NCI-H345 treated with DMSO at 0.1 percent for 48 hours (cell line): ENCODE measurements around the gene RTL1.

ENCODE experiments used
- DNase-seq: peaks from one replicate; lab custom pipeline; 2025; ENCODE audit not compliant: unreplicated experiment; lab: John Stamatoyannopoulos, UW

The RTL1 gene

GRCh38 chr14:100854435-100854834 lies 49.1 kb downstream of the RTL1 start:
- DNase-seq = no peak

DNA sequence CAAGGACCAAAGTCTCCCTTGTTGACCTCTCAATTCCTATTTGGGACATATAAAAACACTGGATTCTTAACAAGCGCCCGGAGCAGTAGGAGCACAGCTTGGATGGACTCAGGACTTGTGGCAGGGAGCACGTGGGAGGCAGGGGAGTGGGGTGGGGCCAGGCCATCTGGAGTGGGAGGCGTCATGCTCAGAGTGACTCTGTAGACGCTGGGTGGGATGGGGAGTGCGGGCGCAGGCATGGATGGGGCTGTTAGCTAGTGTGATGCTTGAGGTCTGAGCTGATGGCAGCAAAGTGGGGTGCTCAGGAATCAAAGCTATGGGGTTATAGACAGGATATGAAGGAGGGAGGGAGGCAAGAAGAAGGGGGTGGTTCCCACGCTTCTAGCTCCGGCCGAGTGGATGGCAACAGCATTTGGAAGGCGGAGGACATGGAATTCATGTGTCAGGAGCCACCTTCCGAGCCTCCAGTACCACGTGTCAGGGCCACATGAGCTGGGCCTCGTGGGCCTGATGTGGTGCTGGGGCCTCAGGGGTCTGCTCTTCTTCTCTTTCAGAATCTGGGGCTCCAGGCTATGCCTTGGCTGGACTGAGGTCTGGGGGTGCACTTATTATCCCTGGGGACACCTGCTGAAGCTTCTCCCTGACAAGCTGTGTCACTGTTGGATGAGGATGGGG lies 51.4 kb downstream of the RTL1 start:
- DNase-seq = no peak

DNA sequence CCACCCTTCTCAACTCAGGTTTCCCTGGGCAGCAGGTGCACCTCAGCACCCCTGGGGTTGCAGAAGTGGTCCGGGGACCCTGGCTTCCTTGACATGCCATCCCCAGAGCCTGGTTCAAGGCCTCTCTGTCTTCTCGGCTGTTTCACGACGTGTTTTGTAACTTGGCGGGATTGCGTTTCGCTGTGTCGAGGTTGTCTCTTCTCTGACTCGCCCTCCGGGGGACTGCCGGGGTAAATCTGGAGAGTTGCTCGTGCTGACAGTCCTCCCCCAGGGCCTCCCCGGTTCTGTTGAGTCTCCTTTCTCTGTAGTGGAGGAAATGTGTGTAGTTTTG lies 52.0 kb downstream of the RTL1 start:
- DNase-seq = no peak

DNA sequence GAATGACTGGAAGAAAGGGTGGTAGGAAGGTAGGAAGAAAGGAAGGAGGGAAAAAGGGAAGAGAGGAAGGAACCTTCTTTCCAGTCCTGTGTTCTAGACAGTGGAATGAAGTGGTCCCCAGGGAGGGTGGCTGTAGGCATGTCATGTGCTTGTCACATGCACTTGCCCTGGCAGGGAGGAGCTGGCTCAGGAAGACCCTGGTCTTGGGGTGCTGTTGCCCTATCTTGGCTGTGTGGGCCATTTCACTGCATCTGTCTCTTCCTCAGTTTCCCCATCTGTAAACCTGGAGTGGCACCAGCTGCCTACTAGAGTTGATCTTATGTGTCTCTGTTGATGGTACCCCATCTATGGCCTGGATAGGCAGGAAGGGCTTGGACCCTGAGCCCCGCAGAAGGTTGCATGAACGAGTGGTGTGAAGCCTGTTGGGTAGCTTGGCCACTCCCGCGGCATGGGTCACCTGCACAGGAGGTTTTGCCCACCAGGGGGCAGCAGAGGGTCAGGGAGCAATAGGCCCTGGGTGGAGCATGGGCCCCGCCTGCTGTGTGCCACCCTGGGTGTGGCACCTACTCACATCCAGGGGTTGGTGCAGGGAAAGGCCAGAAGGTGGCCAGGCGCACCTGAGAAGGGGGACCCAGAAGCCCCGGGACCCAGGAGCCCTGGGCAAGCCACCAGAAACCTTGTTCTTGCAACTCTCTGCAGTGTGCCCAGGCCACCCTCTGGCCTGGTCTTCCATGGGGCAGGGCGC lies 52.5 kb downstream of the RTL1 start:
- no peak for DNase-seq

DNA sequence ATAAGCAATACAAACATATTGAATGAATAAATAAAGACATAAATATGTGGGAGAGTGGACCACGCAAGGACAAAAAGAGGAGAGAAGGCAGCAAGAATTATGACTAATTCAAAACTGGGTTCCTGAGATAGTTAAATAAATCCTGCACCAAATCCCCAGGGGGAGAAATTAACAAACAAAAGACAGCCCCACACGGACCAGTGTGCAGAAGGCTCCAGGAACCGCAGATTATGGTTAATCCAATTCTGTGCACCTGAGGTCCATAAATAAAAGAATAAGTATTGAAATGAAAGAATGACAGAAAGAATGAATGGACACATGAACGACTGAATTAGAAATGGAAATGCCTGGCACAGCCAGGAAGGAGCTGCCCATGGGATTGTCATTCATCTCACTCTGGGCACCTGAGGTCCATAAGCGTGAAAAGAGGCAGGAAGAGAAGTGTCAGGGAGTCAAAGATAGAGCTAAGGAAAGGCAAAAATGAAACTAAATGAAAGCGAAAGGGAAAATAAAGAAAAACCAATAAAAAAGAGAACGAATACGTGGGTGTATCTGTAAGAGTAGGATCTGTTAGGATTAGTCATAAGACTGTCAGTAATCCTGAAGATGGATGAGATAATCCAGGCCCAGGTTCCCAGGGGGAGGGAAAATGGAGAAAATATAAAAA lies 54.3 kb downstream of the RTL1 start:
- DNase-seq = no peak

DNA sequence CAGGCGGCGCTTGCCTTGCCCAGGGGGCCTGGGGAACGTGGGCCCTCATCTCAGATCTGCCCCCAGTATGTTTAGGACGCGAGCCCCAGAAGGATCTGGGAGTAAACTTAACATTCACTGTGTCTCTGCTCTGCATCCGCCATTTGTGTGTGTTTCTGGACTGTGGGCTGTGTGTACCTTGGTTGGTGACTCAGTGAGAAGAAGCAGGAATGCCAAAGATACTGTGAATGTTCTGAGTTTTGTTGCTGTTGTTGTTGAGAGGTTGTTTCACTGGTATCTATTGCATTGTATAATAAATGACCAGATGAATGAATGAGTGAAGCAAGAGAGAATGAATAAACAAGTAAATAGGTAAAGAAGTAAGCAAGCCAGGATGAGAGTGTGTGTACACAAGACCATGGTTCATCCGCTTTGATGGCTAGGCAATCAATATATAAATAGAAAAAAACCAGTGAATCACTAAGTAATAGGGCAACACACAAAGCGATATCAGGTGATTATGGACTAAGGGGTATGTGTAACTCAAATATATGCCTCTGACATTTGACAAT lies 57.1 kb downstream of the RTL1 start:
- no peak for DNase-seq

GRCh38 chr14:100845341-100845740 lies 58.2 kb downstream of the RTL1 start:
- DNase-seq = no peak

- DNase-seq = no peak
Observed at GRCh38 chr14:100844846-100845245, 58.7 kb downstream of the RTL1 start.

DNA sequence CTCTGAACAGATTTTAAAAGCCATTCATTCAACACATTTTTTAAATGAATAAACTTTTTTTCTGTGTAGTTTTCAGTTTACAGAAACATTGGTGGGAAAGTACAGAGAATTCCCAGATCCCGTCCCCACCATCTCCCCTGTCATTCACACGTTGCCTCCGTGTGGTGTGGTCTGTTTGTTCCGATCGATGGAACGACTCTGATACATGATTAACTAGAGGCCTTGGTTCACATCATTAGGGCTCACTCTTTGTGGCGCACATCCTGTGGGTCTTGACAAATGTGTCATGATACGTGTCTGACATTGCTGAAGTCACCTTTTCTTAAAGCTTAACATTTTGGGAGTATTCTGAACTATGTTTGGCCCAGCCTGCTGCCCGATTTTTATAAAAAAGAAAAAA lies 59.1 kb downstream of the RTL1 start:
- no peak for DNase-seq

GRCh38 chr14:100844082-100844408 lies 59.5 kb downstream of the RTL1 start:
- DNase-seq = no peak

- DNase-seq = no peak
Observed at GRCh38 chr14:100842799-100843198, 60.7 kb downstream of the RTL1 start.

- DNase-seq = no peak
Observed at GRCh38 chr14:100841761-100842403, 61.6 kb downstream of the RTL1 start.

DNA sequence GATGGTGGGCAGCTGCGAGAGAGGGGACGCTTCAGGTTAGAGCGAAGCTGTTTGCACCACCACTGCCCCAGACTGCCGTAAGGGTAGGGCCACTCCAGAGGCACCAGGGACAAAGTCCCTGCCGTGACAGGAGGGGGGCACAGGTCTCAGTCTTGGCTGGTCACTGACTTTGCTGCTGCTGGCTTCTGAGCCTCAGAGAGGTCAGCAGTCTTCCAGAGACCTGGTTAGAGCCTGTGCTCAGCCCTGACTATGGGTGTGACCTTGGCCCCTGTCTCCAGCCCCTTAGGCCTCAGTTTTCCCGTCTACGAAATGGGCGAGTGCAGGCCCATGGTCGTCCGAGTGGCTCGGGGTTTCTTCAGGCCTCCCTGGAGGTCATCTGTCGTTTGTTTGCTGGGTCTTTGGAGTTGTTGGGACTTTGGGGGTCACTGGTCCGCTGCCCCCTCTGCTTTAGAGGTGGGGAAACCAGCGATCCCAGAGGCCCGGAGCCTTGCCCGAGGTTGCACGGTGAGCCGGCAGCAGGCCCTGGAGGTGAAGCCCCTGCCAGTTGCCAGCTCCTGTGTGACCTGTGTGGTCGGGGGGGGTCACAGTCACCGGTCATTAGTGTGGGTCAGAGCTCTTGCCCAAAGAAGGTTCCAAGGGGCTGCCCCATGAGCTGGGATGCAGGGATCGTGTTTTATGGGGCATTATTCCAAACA lies 62.3 kb downstream of the RTL1 start:
- no peak for DNase-seq

DNA sequence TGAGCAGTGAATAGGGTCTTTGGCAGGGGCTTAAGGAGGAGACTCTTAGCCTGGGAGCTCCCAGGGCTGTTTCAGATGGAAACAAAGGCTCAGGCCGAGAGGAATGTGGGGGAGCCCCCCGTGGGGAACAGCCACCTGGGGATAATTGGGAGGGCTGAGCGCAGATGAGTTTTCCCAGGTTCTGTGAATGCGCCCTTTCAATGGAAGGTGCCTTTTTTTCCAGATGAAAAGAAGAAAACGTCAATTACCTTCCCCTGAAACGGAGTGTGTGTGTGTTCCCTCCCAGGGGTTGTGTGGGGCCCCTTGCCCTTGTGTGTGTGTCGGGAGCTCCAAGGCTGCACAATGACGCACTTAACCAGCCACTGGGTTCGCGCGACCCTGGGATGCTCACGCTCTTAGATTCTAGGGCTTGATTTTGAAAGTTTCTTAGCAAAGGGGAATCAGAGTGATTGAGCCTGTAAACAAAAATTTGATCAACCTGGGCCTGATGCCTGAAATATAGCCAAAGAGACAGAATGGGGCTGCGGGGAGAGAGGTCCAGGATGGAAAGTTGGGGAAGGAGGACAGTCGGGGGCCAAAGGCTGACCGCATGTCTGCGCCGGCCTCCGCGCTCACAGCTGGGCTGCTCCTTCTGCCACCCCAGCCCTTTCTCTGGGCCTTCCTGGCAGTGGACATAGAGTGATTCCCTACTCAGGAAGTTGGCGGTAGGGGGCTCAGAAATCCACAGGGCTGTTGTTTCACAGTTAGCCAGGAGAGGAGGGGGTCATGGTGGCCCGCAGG lies 63.0 kb downstream of the RTL1 start:
- DNase-seq = no peak

DNA sequence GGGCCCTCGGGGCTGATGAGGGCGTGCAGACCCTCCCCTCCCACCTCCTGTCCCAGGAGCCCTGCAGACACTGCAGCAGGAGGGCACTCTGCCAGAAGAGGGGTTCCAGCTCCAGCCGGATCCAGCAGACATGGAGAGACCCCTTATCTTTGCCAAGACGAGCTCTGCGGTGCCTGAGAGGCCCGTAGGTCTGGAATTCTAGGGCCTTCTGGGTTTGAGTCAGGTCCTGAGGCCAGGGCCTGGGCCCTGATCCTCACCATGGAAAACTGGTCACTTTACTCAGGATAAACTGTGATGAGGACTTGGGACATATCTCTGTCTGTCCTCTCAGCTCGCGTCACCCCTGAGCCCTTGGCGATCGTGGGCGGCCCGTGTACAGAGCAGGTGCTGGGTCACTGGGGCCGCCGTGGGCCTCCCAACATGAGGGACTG lies 63.8 kb downstream of the RTL1 start:
- DNase-seq = no peak

DNA sequence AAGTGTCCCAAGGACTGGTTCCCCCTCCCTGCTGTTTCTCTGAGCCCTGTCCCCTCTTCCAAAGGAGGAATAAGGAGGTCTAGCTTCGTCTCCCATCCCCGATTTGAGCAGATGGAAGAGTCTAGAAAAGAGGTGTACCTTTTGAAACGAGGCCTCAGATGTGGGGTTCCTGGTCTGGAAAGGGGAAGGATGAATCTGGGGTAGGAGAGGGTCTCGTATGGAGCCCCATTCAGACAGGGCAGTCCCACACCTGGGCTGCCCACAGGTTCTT lies 64.3 kb downstream of the RTL1 start:
- no peak for DNase-seq

- DNase-seq = no peak
Observed at GRCh38 chr14:100838493-100839314, 64.8 kb downstream of the RTL1 start.

DNA sequence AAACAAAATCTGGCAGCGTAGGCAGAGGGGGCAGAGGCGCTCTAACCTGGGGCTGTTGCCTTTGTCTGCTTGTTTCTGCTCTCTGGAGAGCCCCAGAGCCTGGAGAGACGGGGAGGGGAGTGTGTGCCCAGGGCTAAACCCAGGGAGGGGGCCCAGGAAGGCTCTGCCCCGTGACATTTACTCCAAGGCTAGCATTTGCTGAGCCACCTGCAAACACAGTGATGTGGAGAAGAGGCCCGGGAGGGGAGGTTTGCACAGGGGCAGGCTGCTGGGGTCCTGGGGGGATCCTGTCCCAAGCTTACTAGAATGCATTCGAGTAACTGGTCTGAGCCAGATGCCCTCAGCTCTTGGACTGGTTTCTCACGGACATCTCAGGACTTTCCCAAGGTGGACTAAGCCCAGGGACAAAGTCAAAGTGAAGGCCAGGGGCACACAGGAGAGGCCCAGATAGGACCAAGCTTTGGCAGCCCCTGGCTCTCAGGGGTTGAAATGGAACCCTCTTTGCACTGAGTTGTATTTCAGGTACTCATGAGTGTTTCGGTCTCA lies 65.6 kb downstream of the RTL1 start:
- no peak for DNase-seq
